ENCODE data around the gene TOM1L2.

TOM1L2 gene

DNA sequence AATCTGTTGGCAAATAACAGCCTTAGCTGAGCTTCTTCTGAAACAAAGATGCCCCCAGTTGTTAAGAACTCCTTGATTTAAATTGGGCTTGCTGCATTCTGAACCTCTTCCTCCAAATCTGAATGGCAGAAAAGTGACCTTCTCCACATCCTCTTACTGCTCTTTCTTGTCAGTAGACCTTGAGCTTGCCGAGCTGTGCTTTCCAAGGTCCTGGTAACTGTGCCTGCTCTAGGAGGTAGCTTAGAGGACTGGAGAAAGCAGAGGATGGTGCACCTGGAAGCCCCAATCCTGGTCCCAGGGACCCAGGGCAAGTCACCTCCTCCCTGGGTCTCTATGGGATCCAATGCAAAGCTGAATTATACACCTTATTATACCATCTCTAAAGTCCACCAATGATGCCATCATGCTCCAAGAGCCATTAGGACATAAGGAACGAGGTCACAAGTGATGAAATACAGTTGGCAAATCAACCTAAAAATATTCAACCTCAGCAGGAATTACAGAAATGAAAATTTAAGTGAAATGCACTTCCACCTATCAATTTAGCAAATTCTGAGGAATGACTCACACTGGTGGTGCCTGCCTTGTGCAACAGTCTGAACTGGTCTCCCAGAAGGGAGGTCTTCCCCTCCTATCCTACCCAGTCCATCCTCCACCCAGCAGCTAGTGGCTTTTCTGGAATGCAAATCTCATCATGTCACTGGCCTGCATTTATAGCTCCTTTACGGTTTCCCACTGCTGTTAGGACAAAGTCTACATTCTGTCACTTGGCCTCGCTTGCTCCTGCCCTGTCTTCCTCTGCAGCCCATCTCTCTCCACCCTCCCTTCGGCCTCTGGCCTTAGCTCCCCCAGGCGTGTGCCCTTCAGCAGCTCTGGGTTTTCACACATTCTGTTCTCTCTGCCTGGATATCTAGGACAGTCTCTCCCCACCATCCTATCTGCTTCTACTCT lies 36.6 kb downstream of the TOM1L2 start:
- ChIA-PET POLR2A (interaction anchor here (1.3 to 1.5 kb wide), 2 partner anchors 37 to 98 kb away, joined by 3 read pairs; partner anchors contain the start of genes DRC3, SREBF1 and TOM1L2), CTCF (interaction anchor here (0.6 to 1.9 kb wide), 7 partner anchors 8 to 794 kb away, joined by 3 to 8 read pairs (median 4); no protein-coding TSS in a partner anchor)

DNA sequence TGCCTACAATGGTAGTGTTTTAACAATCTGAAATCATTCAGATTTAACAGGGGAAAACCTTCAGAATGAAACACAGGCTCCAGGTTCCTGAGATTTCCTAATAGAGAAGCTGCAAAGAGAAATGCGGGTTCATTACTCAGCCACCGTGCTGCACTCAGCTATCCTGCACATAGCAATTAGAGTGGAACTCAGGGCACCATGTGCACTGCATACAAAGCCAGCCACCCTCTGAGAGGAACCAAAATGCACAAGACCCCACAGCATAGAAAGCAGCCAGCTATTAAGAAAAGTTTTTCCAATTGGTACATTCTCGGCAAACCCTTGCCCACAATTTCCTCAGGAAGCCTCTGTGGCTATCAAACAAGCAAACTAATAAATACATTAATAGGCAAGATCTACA lies 37.4 kb downstream of the TOM1L2 start:
- CTCF ChIA-PET, result interaction anchor here (0.7 to 1.9 kb wide), 6 partner anchors 9 to 98 kb away, joined by 3 to 8 read pairs (median 4); no protein-coding TSS in a partner anchor
- POLR2A ChIA-PET, result interaction anchor here (1.3 to 1.5 kb wide), 2 partner anchors 38 to 98 kb away, joined by 3 read pairs; partner anchors contain the start of genes DRC3, SREBF1 and TOM1L2
- DNase-seq (ENCODE audit: extremely low spot score), result no peak
- TF ChIP-seq L3MBTL2 (conservative IDR thresholded peaks at IDR 0.05), result no peak
- TF ChIP-seq FOXA1 (IDR thresholded peaks at IDR 0.05), result no peak

More for the DNA sequence above, 36.6 kb downstream of the TOM1L2 start:
- DNase-seq (ENCODE audit: extremely low spot score), result no peak
- no peak for TF ChIP-seq L3MBTL2 (conservative IDR thresholded peaks at IDR 0.05)
- TF ChIP-seq, protein P1, sequence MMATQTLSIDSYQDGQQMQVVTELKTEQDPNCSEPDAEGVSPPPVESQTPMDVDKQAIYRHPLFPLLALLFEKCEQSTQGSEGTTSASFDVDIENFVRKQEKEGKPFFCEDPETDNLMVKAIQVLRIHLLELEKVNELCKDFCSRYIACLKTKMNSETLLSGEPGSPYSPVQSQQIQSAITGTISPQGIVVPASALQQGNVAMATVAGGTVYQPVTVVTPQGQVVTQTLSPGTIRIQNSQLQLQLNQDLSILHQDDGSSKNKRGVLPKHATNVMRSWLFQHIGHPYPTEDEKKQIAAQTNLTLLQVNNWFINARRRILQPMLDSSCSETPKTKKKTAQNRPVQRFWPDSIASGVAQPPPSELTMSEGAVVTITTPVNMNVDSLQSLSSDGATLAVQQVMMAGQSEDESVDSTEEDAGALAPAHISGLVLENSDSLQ (IDR thresholded peaks at IDR 0.05), result no peak

- TF ChIP-seq BHLHE40 (IDR thresholded peaks at IDR 0.05; ENCODE audit: borderline replicate concordance) (no peak), LEF1 (IDR thresholded peaks at IDR 0.05; ENCODE audit: borderline replicate concordance) (no peak), FOXK2 (IDR thresholded peaks at IDR 0.05) (no peak), ZNF384 (IDR thresholded peaks at IDR 0.05) (no peak), TARDBP (IDR thresholded peaks at IDR 0.05) (no peak), L3MBTL2 (conservative IDR thresholded peaks at IDR 0.05) (no peak), ELF4 (IDR thresholded peaks at IDR 0.05) (no peak), CTBP1 (IDR thresholded peaks at IDR 0.05; ENCODE audit: borderline replicate concordance) (no peak), SP1 (IDR thresholded peaks at IDR 0.05) (no peak), NFRKB (IDR thresholded peaks at IDR 0.05) (no peak)
- TF ChIP-seq, protein P1 (IDR thresholded peaks at IDR 0.05), result no peak
- POLR2A ChIA-PET, result no interaction called here
- CTCF ChIA-PET, result interaction anchor here (0.7 to 1.8 kb wide), 4 partner anchors 9 to 99 kb away, joined by 3 to 7 read pairs (median 4); no protein-coding TSS in a partner anchor
- no peak for DNase-seq (ENCODE audit: extremely low spot score)
These were observed 38.0 kb downstream of the TOM1L2 start for GRCh38 chr17:17934214-17934613.

GRCh38 chr17:17933775-17934174 lies 38.4 kb downstream of the TOM1L2 start:
- CTCF ChIA-PET, result interaction anchor here (1.8 kb wide), 1 partner anchor 15 kb away, joined by 7 read pairs; no protein-coding TSS in a partner anchor
- DNase-seq (ENCODE audit: extremely low spot score), result no peak
- no peak for TF ChIP-seq FOXA1 (IDR thresholded peaks at IDR 0.05)
- no peak for TF ChIP-seq TARDBP (IDR thresholded peaks at IDR 0.05)
- no peak for TF ChIP-seq ARNT (IDR thresholded peaks at IDR 0.05)
- TF ChIP-seq HDGF (IDR thresholded peaks at IDR 0.05; ENCODE audit: borderline replicate concordance), result no peak
- TF ChIP-seq FOXK2 (IDR thresholded peaks at IDR 0.05), result no peak
- no peak for TF ChIP-seq FOXM1 (IDR thresholded peaks at IDR 0.05; ENCODE audit: borderline replicate concordance)
- no peak for TF ChIP-seq SUZ12 (IDR thresholded peaks at IDR 0.05)
- TF ChIP-seq, protein P1 (IDR thresholded peaks at IDR 0.05), result no peak
- no peak for TF ChIP-seq ELF4 (IDR thresholded peaks at IDR 0.05)
- TF ChIP-seq NFRKB (IDR thresholded peaks at IDR 0.05), result no peak
- no peak for TF ChIP-seq LEF1 (IDR thresholded peaks at IDR 0.05; ENCODE audit: borderline replicate concordance)
- TF ChIP-seq BHLHE40 (IDR thresholded peaks at IDR 0.05; ENCODE audit: borderline replicate concordance), result no peak
- TF ChIP-seq L3MBTL2 (conservative IDR thresholded peaks at IDR 0.05), result no peak
- TF ChIP-seq ZNF384 (IDR thresholded peaks at IDR 0.05), result no peak
- TF ChIP-seq CTBP1 (IDR thresholded peaks at IDR 0.05; ENCODE audit: borderline replicate concordance), result no peak
- TF ChIP-seq SP1 (IDR thresholded peaks at IDR 0.05), result no peak
- POLR2A ChIA-PET, result no interaction called here

DNA sequence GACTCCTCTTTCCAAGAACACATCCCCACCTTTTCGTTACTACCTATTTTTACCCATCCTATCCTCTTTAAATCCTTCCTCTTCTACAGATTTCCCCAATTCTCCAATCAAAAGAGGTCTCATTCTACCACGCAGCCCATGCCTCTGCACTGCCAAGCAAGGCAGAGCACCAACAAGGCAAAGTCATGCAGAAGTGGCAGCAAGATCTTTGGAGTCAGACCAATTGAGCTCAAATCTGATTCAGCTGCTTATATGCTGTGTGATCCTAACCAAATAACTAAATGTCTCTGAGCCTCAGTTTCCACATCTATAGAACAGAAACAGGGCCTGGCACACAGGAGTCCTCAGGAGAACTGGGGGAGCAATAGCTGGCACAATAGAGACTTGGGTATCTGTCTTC lies 41.0 kb downstream of the TOM1L2 start:
- TF ChIP-seq SP1 (IDR thresholded peaks at IDR 0.05) (no peak), NFRKB (IDR thresholded peaks at IDR 0.05) (no peak), BHLHE40 (IDR thresholded peaks at IDR 0.05; ENCODE audit: borderline replicate concordance) (no peak), L3MBTL2 (conservative IDR thresholded peaks at IDR 0.05) (no peak), CTBP1 (IDR thresholded peaks at IDR 0.05; ENCODE audit: borderline replicate concordance) (no peak)
- TF ChIP-seq, protein P1 (IDR thresholded peaks at IDR 0.05), result no peak
- ChIA-PET CTCF (interaction anchor here (0.8 to 1.0 kb wide), 3 partner anchors 12 to 17 kb away, joined by 3 to 5 read pairs (median 3); no protein-coding TSS in a partner anchor), POLR2A (interaction anchor here (0.9 to 2.5 kb wide), 2 partner anchors 12 to 95 kb away, joined by 3 to 7 read pairs; partner anchors contain the start of gene SREBF1)
- no peak for DNase-seq (ENCODE audit: extremely low spot score)
